DMS53 treated with DMSO at 0.1 percent for 48 hours (cell line): ENCODE measurements around the gene ABCE1.

ENCODE experiments used
- DNase-seq: peaks from one replicate; lab custom pipeline; 2025; ENCODE audit not compliant: unreplicated experiment; lab: John Stamatoyannopoulos, UW

The ABCE1 gene

DNA sequence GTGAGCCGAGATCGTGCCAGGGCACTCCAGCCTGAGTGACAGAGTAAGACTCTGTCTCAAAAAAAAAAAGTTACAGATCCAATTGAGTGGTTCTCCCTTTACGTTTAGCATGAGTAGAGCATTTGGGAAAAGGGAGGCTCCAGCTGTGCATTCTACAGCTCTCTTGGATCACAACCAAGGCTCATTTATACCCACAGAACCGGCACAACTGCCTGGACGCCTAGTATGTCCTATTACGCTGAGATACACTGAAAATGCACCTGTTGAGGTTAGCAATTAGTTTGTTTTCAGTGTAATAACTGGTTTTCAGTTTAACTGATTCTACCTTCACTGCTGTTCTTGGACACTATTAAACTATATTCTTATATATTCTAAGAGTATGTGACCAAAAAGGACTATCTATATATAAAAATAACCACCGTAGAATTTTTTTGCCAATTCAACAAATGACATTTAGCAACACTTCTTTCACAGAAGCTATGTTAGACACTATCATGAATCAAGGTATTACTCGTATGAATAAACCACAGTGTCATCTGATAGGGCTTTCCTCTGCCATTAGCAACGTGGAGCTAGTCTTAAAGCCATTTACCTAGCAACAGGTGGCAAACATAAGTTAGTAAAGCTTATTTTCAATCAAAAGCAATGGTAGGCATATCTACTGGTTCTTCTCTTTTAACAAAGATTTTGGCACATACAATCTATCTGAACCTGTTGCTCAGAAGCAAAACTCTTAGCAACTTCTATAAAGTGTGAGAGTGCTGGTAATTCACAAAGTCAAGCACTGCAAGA is 78.7 kb downstream of the ABCE1 start:
- DNase-seq = no peak

- no peak for DNase-seq
These were observed 79.4 kb downstream of the ABCE1 start for GRCh38 chr4:145177511-145177905.

- no peak for DNase-seq
These were observed 79.9 kb downstream of the ABCE1 start for GRCh38 chr4:145177906-145178538.

- DNase-seq = no peak
These were observed 80.7 kb downstream of the ABCE1 start for GRCh38 chr4:145178740-145179280.
